GM13976 (cell line): Measurements from ENCODE around the gene MYBPH.

Experiments used
- DNase-seq: peaks from one replicate; pipeline ENCODE4 v3.0.0; 2012; ENCODE audit warnings: low spot score
- in situ Hi-C: fragments of 300-500 bp; cut with MboI; formaldehyde crosslinking; loops from one replicate; pipeline ENCODE4 v1.12.0; 2022; ENCODE audit warnings: low sequenced_read_pairs, mixed read lengths, inconsistent platforms; ENCODE audit not compliant: unreplicated experiment
- TF ChIP-seq, protein P1 (sequence below): IDR thresholded peaks from 2 replicates; pipeline ENCODE4 v1.5.1; 2012; ENCODE audit warnings: borderline replicate concordance, mild to moderate bottlenecking; ENCODE audit not compliant: insufficient read depth; ENCODE audit errors: extremely low read depth, missing control alignments, control extremely low read depth

Gene MYBPH

GRCh38 chr1:203210988-203211387, 35.4 kb upstream of the MYBPH start:
- in situ Hi-C loops: no loop called here
- TF ChIP-seq, protein P1, sequence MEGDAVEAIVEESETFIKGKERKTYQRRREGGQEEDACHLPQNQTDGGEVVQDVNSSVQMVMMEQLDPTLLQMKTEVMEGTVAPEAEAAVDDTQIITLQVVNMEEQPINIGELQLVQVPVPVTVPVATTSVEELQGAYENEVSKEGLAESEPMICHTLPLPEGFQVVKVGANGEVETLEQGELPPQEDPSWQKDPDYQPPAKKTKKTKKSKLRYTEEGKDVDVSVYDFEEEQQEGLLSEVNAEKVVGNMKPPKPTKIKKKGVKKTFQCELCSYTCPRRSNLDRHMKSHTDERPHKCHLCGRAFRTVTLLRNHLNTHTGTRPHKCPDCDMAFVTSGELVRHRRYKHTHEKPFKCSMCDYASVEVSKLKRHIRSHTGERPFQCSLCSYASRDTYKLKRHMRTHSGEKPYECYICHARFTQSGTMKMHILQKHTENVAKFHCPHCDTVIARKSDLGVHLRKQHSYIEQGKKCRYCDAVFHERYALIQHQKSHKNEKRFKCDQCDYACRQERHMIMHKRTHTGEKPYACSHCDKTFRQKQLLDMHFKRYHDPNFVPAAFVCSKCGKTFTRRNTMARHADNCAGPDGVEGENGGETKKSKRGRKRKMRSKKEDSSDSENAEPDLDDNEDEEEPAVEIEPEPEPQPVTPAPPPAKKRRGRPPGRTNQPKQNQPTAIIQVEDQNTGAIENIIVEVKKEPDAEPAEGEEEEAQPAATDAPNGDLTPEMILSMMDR: no peak

GRCh38 chr1:203210350-203210749, 34.7 kb upstream of the MYBPH start:
- in situ Hi-C loops: no loop called here
- no peak for DNase-seq
- TF ChIP-seq, protein P1: no peak

More at GRCh38 chr1:203210988-203211387, 35.4 kb upstream of the MYBPH start:
- no peak for DNase-seq

DNA sequence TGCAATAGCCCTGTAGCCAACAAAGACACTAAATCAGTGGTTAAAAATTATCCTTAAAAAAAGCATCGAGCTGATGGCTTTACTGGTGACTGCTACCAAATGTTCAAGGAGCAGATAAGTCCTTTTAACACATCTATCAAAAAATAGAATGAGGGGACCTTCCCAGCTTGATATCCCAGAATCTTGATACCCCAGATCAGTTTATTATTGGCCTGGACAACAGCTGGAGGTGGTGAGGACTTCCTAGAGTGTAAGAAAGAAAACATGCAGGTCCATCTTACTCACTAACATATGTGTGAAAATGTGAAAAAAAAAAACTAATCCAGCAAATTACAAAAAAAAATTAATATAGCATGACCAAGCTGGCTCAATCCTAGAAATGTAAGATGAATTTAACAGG, 32.6 kb upstream of the MYBPH start:
- DNase-seq: no peak
- in situ Hi-C loops: no loop called here
- TF ChIP-seq, protein P1: no peak

- TF ChIP-seq, protein P1: no peak
- no peak for DNase-seq
- in situ Hi-C loops: no loop called here
These were observed 32.1 kb upstream of the MYBPH start for GRCh38 chr1:203207751-203208150.

DNA sequence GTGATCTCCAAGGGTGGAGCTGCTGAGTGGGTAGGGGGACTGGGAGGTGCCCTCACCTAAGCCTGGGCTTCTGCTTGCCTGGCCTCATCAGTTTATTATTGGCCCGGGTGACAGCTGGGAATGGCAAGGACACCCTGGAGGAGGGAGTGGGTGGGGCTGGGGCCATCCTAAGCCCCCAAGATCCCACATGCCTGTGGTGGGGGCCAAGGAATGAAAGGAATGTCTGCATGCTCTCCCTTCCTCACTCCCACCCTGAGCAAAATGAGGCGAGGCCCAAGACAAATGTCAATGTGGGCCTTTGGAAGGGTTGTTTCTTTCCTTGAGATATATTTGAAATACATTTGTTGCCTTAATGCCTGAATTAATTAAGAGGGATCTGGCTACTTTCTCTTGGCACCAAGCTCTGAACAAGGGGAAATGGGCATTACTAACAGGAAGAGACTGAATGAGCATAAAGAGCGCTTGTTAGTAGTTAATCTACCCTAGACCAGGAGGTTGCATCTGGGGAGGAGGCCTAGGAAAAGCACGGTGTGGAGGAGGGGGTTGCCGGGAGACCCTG, 30.6 kb upstream of the MYBPH start:
- TF ChIP-seq, protein P1: no peak
- DNase-seq: no peak
- in situ Hi-C loops: no loop called here

DNA sequence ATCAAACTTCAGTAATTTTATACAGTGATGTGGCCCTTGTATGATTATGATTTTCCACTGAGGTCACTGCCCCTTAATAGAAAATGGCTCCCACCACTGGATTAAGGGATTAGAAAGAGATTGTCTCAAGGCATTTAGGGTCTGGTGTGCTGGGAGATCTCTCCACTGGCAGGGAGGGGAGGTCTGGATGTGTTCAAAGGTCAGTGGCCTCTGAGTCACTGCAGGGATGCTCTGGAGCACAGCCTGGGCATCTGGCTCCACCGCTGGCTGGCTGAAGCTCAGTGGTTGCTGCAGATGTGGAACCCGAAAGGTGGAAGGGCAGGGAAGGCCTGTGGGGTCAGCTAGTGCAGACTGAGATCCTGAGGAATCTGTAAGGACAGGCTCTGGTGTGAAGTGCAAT, 29.1 kb upstream of the MYBPH start:
- in situ Hi-C loops: no loop called here
- TF ChIP-seq, protein P1: no peak
- DNase-seq: no peak
